GM12873 (cell line): ENCODE data around the gene VPS16.

Experiments used
- TF ChIP-seq, protein P1 (sequence below): IDR thresholded peaks from 2 replicates; pipeline ENCODE4 v1.5.1; 2012; ENCODE audit warnings: low read depth, mild to moderate bottlenecking, moderate library complexity, low read length, control low read depth; ENCODE audit not compliant: insufficient read depth; ENCODE audit errors: missing control alignments

The VPS16 gene

DNA sequence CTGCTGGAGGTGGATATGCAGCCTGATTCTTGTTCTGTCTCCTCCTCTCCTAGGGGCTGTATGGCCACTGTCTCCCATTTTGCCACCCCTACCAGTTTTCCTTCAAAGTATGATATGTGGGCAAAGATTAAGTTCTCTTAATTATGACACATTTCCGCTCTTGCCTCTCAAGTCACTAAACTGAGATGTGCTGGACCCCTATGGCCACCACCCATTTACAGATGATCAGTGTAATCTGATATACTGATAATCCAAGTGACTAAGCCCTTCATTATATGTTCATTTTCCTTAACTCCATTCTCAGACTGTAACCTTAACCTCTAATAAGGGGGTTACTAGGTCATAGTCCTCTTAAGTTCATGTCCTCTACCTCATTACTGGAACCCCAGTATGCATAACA lies 26.5 kb upstream of the VPS16 start:
- TF ChIP-seq, protein P1, sequence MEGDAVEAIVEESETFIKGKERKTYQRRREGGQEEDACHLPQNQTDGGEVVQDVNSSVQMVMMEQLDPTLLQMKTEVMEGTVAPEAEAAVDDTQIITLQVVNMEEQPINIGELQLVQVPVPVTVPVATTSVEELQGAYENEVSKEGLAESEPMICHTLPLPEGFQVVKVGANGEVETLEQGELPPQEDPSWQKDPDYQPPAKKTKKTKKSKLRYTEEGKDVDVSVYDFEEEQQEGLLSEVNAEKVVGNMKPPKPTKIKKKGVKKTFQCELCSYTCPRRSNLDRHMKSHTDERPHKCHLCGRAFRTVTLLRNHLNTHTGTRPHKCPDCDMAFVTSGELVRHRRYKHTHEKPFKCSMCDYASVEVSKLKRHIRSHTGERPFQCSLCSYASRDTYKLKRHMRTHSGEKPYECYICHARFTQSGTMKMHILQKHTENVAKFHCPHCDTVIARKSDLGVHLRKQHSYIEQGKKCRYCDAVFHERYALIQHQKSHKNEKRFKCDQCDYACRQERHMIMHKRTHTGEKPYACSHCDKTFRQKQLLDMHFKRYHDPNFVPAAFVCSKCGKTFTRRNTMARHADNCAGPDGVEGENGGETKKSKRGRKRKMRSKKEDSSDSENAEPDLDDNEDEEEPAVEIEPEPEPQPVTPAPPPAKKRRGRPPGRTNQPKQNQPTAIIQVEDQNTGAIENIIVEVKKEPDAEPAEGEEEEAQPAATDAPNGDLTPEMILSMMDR, result no peak

DNA sequence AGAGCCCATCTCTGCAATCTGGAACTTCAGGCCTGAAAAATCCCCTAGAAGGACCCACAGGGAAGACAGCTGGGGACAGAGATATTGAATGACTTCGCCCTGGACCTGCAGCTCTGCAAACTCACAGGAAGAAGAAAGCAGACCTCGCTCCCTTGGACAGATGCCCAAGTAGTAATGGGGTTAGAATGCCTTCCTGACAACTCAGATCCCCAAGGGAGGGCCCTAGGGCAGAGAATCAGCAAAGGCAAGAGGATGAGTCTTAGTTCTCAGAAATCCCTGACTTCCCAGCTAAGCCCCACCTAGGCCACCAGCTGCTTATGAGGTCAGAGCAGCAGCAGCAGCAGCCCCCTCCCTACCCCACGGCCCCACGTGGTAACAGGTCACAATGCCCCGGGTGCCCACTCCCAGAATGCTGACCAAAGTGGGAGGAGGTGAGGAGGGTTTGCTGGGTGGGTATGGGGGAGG lies 25.9 kb upstream of the VPS16 start, which contains the start of gene C20orf141:
C20orf141 (plus strand) TSS at position 401 of the 465 bp plus-strand sequence. CDS start 198 bp downstream, outside the sequence.
- TF ChIP-seq, protein P1, result no peak

DNA sequence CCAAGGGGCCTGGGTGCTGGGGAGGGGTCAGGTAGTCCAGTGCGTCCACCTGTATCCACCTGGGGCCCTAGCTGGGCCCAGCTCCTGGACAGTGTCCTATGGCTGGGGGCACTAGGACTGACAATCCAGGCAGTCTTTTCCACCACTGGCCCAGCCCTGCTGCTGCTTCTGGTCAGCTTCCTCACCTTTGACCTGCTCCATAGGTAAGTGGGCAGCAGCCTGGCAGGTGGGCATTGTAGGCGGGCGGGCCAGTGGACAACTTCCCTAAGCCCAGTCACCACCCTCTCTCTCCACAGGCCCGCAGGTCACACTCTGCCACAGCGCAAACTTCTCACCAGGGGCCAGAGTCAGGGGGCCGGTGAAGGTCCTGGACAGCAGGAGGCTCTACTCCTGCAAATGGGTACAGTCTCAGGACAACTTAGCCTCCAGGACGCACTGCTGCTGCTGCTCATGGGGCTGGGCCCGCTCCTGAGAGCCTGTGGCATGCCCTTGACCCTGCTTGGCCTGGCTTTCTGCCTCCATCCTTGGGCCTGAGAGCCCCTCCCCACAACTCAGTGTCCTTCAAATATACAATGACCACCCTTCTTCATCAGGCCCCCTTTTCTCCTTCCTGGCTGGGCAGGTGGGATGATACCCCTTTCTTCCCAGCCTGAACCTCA lies 25.2 kb upstream of the VPS16 start:
- TF ChIP-seq, protein P1, result no peak

DNA sequence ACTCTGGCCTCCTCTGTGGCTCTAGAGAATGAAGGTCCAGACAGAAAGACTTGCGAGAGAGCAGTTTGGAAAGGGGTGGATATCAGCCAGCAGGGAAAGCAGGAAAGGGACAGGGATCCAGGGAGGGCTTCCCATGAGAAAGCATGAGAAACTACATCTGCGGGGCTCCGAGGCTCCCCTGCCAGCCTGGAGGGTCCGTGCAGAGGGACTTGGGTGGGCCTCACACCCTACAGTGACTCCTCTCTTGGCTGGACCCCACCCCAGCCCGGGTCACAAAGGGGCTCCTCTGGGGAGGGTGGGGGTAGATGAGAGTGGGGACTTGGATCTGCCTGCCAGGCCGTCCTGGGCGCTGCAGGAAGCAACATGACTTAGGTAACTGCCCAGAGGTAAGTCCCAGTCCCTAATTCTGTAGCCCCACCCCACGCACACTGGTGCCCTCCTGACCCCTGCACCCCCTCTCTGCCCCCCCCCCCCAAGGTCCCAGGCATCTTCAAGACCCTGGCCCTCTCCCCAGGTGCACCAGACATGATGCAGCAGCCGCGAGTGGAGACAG lies 24.4 kb upstream of the VPS16 start, which contains the start of gene TMEM239:
TMEM239 (plus strand) TSS at position 335 of the 553 bp plus-strand sequence; CDS start at position 526, 191 bp downstream.
- TF ChIP-seq, protein P1, result no peak

DNA sequence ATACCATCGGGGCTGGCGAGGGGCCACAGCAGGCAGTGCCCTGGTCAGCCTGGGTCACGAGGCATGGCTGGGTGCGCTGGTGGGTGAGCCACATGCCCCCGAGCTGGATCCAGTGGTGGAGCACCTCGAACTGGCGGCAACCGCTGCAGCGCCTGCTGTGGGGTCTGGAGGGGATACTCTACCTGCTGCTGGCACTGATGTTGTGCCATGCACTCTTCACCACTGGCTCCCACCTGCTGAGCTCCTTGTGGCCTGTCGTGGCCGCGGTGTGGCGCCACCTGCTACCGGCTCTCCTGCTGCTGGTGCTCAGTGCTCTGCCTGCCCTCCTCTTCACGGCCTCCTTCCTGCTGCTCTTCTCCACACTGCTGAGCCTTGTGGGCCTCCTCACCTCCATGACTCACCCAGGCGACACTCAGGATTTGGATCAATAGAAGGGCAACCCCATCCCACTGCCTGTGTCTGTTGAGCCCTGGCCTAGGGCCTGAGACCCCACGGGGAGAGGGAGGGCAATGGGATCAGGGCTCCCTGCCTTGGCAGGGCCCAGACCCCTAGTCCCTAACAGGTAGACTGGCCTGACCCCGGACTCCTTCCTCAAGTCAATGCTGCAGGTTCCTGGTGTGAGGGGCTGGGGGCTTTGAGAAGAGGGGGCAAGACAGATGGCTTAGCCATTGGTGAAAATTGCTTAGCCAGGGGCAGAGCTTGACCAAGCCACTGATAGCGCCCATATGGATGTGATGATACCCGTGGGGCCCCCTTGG lies 23.8 kb upstream of the VPS16 start:
- TF ChIP-seq, protein P1, result peak; percentile 23

DNA sequence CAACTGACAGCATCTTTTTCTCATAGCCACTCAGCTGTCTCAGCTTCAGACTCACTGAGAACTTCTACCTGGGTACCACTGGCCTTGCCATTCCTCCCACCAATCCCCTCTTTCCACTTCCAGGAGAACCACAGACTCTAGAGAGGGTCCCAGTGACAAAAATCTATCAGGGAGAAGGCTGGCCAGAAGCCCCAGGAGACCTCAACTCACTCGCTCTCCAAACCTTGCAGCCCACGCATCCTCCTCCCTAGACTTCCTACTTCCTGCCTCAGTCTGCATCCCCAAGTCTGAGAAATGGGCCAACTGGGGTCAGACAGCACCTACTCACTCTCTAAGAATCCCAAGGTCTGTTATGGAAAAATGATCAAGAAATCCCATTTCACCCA lies 23.2 kb upstream of the VPS16 start:
- TF ChIP-seq, protein P1, result no peak
